T follicular helper cell (primary cell): ENCODE data around the gene NQO2.
A peak's percentile ranks its signal among the peaks of the same experiment; 100 is the strongest.

Source experiments
- DNase-seq: peaks from one replicate; pipeline ENCODE4 v3.0.0-alpha.2; 2020; ENCODE audit warnings: low read depth
- total RNA-seq, 2 experiments: gene quantifications; one replicate each; lab custom pipeline; 2026; lab: John Stamatoyannopoulos, UW

NQO2 gene
- total RNA-seq: 15.7 to 33.3 reads per million in 2 experiments

GRCh38 chr6:2999618-3000557 is at the start of gene NQO2:
NQO2 (plus strand) TSS chr6:2999894; CDS start chr6:3006553, 6,659 bp downstream.
- peak; percentile 85 for DNase-seq

GRCh38 chr6:2950713-2951112 is 49.0 kb upstream of the NQO2 start:
- no peak for DNase-seq

GRCh38 chr6:2951728-2952127 is 48.0 kb upstream of the NQO2 start:
- no peak for DNase-seq

- DNase-seq: no peak
Observed at GRCh38 chr6:2952557-2953095, 47.1 kb upstream of the NQO2 start.

- no peak for DNase-seq
Observed at GRCh38 chr6:2953098-2953497, 46.6 kb upstream of the NQO2 start.

- no peak for DNase-seq
Observed at GRCh38 chr6:2956930-2957685, 42.6 kb upstream of the NQO2 start.

GRCh38 chr6:2957696-2958330 is 41.9 kb upstream of the NQO2 start:
- no peak for DNase-seq

- DNase-seq: no peak
Observed at GRCh38 chr6:2958331-2958711, 41.4 kb upstream of the NQO2 start.

GRCh38 chr6:2958776-2959175 is 40.9 kb upstream of the NQO2 start:
- DNase-seq: no peak

- no peak for DNase-seq
Observed at GRCh38 chr6:2959909-2960719, 39.6 kb upstream of the NQO2 start.

- DNase-seq: no peak
Observed at GRCh38 chr6:2960935-2961334, 38.8 kb upstream of the NQO2 start.

- DNase-seq: no peak
Observed at GRCh38 chr6:2961506-2961905, 38.2 kb upstream of the NQO2 start.

- no peak for DNase-seq
Observed at GRCh38 chr6:2962004-2962403, 37.7 kb upstream of the NQO2 start.

GRCh38 chr6:2962636-2963035 is 37.1 kb upstream of the NQO2 start:
- no peak for DNase-seq

GRCh38 chr6:2963756-2964155 is 35.9 kb upstream of the NQO2 start:
- no peak for DNase-seq

GRCh38 chr6:2964793-2965505 is 34.7 kb upstream of the NQO2 start:
- DNase-seq: no peak

GRCh38 chr6:2966347-2966746 is 33.3 kb upstream of the NQO2 start:
- DNase-seq: no peak

GRCh38 chr6:2967936-2968335 is 31.8 kb upstream of the NQO2 start:
- no peak for DNase-seq

GRCh38 chr6:2968600-2969135 is 31.0 kb upstream of the NQO2 start:
- no peak for DNase-seq

GRCh38 chr6:2969549-2969948 is 30.1 kb upstream of the NQO2 start:
- no peak for DNase-seq
